ENCODE results near the gene C20orf202.

Gene C20orf202

GRCh38 chr20:1225783-1226654 is 22.8 kb downstream of the C20orf202 start, which contains the start of gene RAD21L1 (continued):
- TF ChIP-seq HIC1 (tag by site-specific recombination; IDR thresholded peaks at IDR 0.05) (0 out of 2 replicates have a peak, but pooled peaks have one; percentile 20), PRDM10 (tag by site-specific recombination; IDR thresholded peaks at IDR 0.05) (peak; percentile 89), ZBTB7A (tag by site-specific recombination; IDR thresholded peaks at IDR 0.05; ENCODE audit: low read depth) (peak; percentile 25; the same call in 1 of the 2 replicates), ZBTB49 (tag by site-specific recombination; IDR thresholded peaks at IDR 0.05; ENCODE audit: low read depth) (no peak), GLIS2 (tag by site-specific recombination; IDR thresholded peaks at IDR 0.05) (peak; percentile 51; the same call in 1 of the 2 replicates), ZNF555 (tag by site-specific recombination; conservative IDR thresholded peaks at IDR 0.05) (no peak), ZSCAN30 (tag by site-specific recombination; IDR thresholded peaks at IDR 0.05) (0 out of 2 replicates have a peak, but pooled peaks have one; percentile 34), KLF17 (tag by site-specific recombination; IDR thresholded peaks at IDR 0.05) (peak; percentile 81; the same call in 1 of the 2 replicates), WT1 (tag by site-specific recombination; IDR thresholded peaks at IDR 0.05) (peak; percentile 15; the same call in 1 of the 2 replicates), ZNF544 (tag by site-specific recombination; IDR thresholded peaks at IDR 0.05) (no peak), ZNF398 (tag by site-specific recombination; IDR thresholded peaks at IDR 0.05) (peak; percentile 74), MEIS1 (CRISPR knock-in tag; IDR thresholded peaks at IDR 0.05; ENCODE audit: borderline replicate concordance) (no peak), ZFHX2 (tag by site-specific recombination; conservative IDR thresholded peaks at IDR 0.05) (peak; percentile 72), ZBTB6 (tag by site-specific recombination; IDR thresholded peaks at IDR 0.05) (no peak), ZNF692 (tag by site-specific recombination; IDR thresholded peaks at IDR 0.05) (0 out of 2 replicates have a peak, but pooled peaks have one; percentile 69), ZNF341 (tag by site-specific recombination; IDR thresholded peaks at IDR 0.05; ENCODE audit: low read depth) (peak; percentile 55; the same call in 1 of the 2 replicates), ZNF76 (tag by site-specific recombination; IDR thresholded peaks at IDR 0.05; ENCODE audit: borderline replicate concordance, low read depth) (0 out of 2 replicates have a peak, but pooled peaks have one; percentile 19), ZNF335 (tag by site-specific recombination; conservative IDR thresholded peaks at IDR 0.05) (peak; percentile 86), ZNF530 (tag by site-specific recombination; IDR thresholded peaks at IDR 0.05; ENCODE audit: low read depth) (no peak), ZNF449 (tag by site-specific recombination; IDR thresholded peaks at IDR 0.05) (0 out of 2 replicates have a peak, but pooled peaks have one; percentile 27), RBAK (tag by site-specific recombination; IDR thresholded peaks at IDR 0.05) (no peak)

Measured in HEK293 (cell line).